Measurements from ENCODE around the gene CBX8. TPM values are rescaled to one million over a fixed set of nuclear protein-coding genes. Genes with fewer than 3 reads are reported as not detected.

CBX8 gene
- total RNA-seq, 3 donors from 2014 or later (not counting 1 experiment from before 2014, with no cell fraction given): 4.0 to 6.4 (median 5.8) TPM

DNA sequence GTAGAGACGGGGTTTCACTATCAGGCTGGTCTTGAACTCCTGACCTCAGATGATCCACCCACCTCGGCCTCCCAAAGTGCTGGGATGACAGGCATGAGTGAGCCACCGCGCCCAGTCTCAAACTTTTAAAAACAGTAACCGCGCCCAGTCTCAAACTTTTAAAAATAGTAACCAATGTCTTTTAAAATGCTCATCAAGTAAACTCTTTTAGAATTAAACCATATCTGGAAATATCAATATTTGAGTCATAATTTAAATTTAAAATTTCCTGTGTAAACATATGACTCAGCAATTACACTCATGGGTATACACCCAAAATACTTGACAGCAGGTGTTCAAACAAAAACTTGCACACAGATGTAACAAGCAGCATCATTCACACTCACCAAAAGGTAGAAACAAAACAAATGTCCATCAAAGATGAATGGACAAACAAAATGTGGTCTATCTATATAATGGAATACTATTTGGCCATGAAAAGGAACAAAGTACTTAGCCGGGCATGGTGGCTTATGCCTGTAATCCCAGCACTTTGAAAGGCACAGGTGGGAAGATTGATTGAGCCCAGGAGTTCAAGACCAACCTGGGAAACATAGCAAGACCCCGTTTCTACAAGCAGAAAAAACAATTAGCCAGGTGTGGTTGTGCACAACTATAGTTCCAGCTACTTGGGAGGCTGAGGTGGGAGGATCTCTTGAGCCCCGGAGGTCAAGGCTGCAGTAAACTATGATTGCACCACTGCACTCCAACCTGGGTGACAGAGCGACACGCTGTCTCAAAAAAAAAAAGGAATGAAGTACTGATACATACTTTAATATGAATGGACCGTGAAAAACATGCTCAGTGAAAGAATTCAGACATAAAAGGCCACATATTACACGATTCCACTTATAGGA is 46.0 kb downstream of the CBX8 start:
- H3K4me3 ChIP-seq (ENCODE audit: low read length): no peak overlapping the region
- no peak for TF ChIP-seq CTCF (IDR thresholded peaks at IDR 0.05)
- no peak overlapping the region for H3K27ac Mint-ChIP-seq
- H3K36me3 Mint-ChIP-seq: no peaks in the 10 kb centered on the region
- H3K27me3 Mint-ChIP-seq (ENCODE audit: low read depth in 2 of 2): peaks cover 18 to 19% of the 10 kb centered on the region in 2 donors
- WGBS (ENCODE audit: insufficient coverage): 87% methylated on average over 13 of the region's 13 CpGs
- peaks cover 0 to 6% of the 10 kb centered on the region in 2 donors for H3K4me1 Mint-ChIP-seq
- no peaks in the 10 kb centered on the region for H3K36me3 ChIP-seq (ENCODE audit: control insufficient read depth, insufficient read depth, low read length)
- DNase-seq (no peak), ATAC-seq (no peak)
- no peaks in the 10 kb centered on the region for H3K9me3 ChIP-seq (ENCODE audit: control insufficient read depth, insufficient read depth, low read length)
- peaks cover 9% of the 10 kb centered on the region for H3K4me1 ChIP-seq (ENCODE audit: control insufficient read depth, insufficient read depth, low read length)
- no peak overlapping the region for H3K4me3 Mint-ChIP-seq
- peaks cover 31% of the 10 kb centered on the region for H3K27me3 ChIP-seq (ENCODE audit: control insufficient read depth, insufficient read depth, low read length)
- H3K9me3 Mint-ChIP-seq: no peaks in the 10 kb centered on the region
- H3K27ac ChIP-seq (ENCODE audit: low read length): no peak overlapping the region
- intact Hi-C loops (cut with micrococcal nuclease): no loop called here

DNA sequence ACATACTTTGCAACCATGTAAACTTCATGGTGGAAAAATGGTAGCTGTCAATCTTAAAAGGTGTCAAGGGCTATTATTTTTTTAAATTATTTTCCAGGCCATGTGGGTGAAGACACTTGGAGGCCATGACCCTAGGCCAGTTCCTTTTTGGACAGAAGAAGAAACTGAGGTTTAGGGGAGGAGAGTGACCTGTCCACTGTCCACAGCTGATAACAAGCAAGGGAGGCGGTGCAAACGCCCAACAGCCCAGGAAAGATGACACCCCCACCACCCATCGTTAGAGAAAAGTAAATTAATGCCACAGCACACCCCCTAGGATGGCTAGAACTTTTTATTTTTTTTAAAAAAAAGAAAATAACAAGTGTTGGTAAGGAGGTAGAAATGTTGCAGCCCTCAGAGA is 46.9 kb downstream of the CBX8 start:
- Mint-ChIP-seq H3K9me3 (no peaks in the 10 kb centered on the region), H3K36me3 (no peaks in the 10 kb centered on the region), H3K4me3 (no peak overlapping the region), H3K27ac (no peak overlapping the region), H3K27me3 (ENCODE audit: low read depth in 2 of 2) (peaks cover 19 to 22% of the 10 kb centered on the region in 2 donors), H3K4me1 (peaks cover 7 to 12% of the 10 kb centered on the region in 2 donors)
- Histone ChIP-seq H3K9me3 (ENCODE audit: control insufficient read depth, insufficient read depth, low read length) (no peaks in the 10 kb centered on the region), H3K36me3 (ENCODE audit: control insufficient read depth, insufficient read depth, low read length) (no peaks in the 10 kb centered on the region), H3K4me3 (ENCODE audit: low read length) (no peak overlapping the region), H3K27ac (ENCODE audit: low read length) (no peak overlapping the region), H3K4me1 (ENCODE audit: control insufficient read depth, insufficient read depth, low read length) (peaks cover 13% of the 10 kb centered on the region), H3K27me3 (ENCODE audit: control insufficient read depth, insufficient read depth, low read length) (peaks cover 31% of the 10 kb centered on the region)
- TF ChIP-seq CTCF (IDR thresholded peaks at IDR 0.05): no peak
- intact Hi-C loops (cut with micrococcal nuclease): loop anchor here (5.0 kb wide), 2 partner anchors 47 to 92 kb away; partner anchors contain the start of gene CBX8
- ATAC-seq (no peak), DNase-seq (no peak)
- WGBS (ENCODE audit: insufficient coverage): no CpG with 5 or more reads among the region's 3 CpGs

DNA sequence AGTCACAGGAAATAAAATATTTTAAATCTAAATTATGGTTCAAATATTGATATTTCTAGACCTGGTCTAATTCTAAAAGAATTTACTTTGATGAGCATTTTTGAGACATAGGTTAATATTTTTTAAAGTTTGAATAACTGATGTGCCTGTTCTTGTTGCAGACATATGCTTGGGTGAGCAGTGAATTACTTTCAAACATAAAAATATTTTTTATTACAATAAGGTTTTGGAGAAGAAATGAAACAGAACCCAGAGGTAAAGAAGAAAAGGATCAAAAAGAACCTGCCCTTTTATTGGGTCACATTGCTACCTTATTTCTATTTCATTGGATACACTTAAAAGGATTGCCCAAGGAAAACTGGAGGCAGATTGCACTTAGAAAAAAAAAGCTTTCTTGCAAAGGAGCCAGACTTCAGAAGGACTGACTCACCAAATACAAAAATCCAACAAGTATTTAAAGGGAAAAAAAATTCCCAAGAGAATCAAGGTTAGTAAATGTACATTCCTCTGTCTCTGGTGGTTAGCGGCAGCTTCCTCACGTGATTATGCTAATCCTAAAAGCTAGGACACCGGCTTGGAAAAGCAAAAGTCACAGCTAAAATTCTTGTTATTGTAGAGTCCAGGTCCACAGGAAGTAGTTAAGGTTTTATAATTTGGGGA is 47.6 kb downstream of the CBX8 start:
- Mint-ChIP-seq H3K27me3 (ENCODE audit: low read depth in 2 of 2) (peaks cover 19 to 22% of the 10 kb centered on the region in 2 donors), H3K36me3 (no peaks in the 10 kb centered on the region), H3K4me1 (peaks cover 7 to 12% of the 10 kb centered on the region in 2 donors), H3K9me3 (no peaks in the 10 kb centered on the region), H3K4me3 (no peak overlapping the region), H3K27ac (no peak overlapping the region)
- Histone ChIP-seq H3K27me3 (ENCODE audit: control insufficient read depth, insufficient read depth, low read length) (peaks cover 31% of the 10 kb centered on the region), H3K36me3 (ENCODE audit: control insufficient read depth, insufficient read depth, low read length) (no peaks in the 10 kb centered on the region), H3K9me3 (ENCODE audit: control insufficient read depth, insufficient read depth, low read length) (no peaks in the 10 kb centered on the region), H3K27ac (ENCODE audit: low read length) (no peak overlapping the region), H3K4me3 (ENCODE audit: low read length) (no peak overlapping the region), H3K4me1 (ENCODE audit: control insufficient read depth, insufficient read depth, low read length) (peaks cover 13% of the 10 kb centered on the region)
- no peak for DNase-seq
- no peak for ATAC-seq
- 74% methylated on average over 3 of the region's 3 CpGs for WGBS (ENCODE audit: insufficient coverage)
- no peak for TF ChIP-seq CTCF (IDR thresholded peaks at IDR 0.05)
- intact Hi-C loops (cut with micrococcal nuclease): loop anchor here (5.0 kb wide), 2 partner anchors 48 to 93 kb away; partner anchors contain the start of gene CBX8

Data from natural killer cell (primary cell).